RWPE2 (cell line): ENCODE data around the gene TUBGCP4.

Experiments used
- ATAC-seq: fragments of 200-7000 bp; cut with Tn5 transposase; 3 replicates; pipeline ENCODE4 v1.9.1; 2021; ENCODE audit warnings: low read depth
- DNase-seq: peaks from one replicate; pipeline ENCODE4 v3.0.0-alpha.2; 2020; ENCODE audit warnings: low spot score
- H3K27ac ChIP-seq: fragments of 450-650 bp; 2 replicates; pipeline ENCODE4 v1.5.1; 2017; ENCODE audit warnings: mild to moderate bottlenecking; ENCODE audit not compliant: poor library complexity, severe bottlenecking
- H3K27me3 ChIP-seq: fragments of 250-450 bp; sonication (Bioruptor Pico); 2 replicates; pipeline ENCODE4 v1.5.1; 2021; ENCODE audit warnings: mild to moderate bottlenecking, moderate library complexity; ENCODE audit not compliant: insufficient read depth, poor library complexity, severe bottlenecking
- H3K36me3 ChIP-seq: fragments of 250-450 bp; sonication (Bioruptor Pico); 2 replicates; pipeline ENCODE4 v1.5.1; 2020; ENCODE audit warnings: low read depth, mild to moderate bottlenecking, moderate library complexity
- H3K4me1 ChIP-seq: fragments of 250-450 bp; sonication (Bioruptor Pico); 2 replicates; pipeline ENCODE4 v1.5.1; 2021; ENCODE audit warnings: mild to moderate bottlenecking, moderate library complexity; ENCODE audit not compliant: insufficient read depth, poor library complexity, severe bottlenecking
- H3K4me3 ChIP-seq: fragments of 250-450 bp; sonication (Bioruptor Pico); 2 replicates; pipeline ENCODE4 v1.5.1; 2021; ENCODE audit warnings: mild to moderate bottlenecking, moderate library complexity; ENCODE audit not compliant: severe bottlenecking
- H3K9me3 ChIP-seq: fragments of 250-450 bp; sonication (Bioruptor Pico); 2 replicates; pipeline ENCODE4 v1.5.1; 2021; ENCODE audit warnings: mild to moderate bottlenecking, moderate library complexity; ENCODE audit not compliant: severe bottlenecking
- TF ChIP-seq, protein P1 (sequence below): fragments of 450-650 bp; IDR thresholded peaks from one replicate; pipeline ENCODE4 v1.5.1; 2017; ENCODE audit warnings: mild to moderate bottlenecking, moderate library complexity; ENCODE audit not compliant: poor library complexity, severe bottlenecking

Gene TUBGCP4

DNA sequence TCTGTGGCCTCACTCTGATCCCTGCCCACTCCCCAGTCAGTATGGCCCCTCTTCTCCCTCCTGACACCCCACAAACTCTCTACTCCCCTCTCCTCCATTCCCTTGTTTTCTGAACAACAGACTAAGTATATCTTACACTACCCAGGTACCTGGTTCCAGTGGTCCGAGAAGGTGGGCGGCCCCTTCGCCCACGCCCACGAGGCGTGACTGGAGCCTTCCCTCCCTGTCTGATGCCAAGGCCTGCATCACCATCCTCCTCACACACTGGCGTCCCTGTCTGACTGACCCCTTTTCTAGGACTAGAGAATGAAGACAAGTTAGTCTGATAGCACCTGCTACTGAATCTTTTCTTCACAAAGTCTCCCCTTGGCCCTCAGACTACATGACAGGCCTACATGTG lies 50.0 kb downstream of the TUBGCP4 start:
- no peak overlapping the region for H3K4me3 ChIP-seq
- H3K9me3 ChIP-seq = no peaks in the 10 kb centered on the region

DNA sequence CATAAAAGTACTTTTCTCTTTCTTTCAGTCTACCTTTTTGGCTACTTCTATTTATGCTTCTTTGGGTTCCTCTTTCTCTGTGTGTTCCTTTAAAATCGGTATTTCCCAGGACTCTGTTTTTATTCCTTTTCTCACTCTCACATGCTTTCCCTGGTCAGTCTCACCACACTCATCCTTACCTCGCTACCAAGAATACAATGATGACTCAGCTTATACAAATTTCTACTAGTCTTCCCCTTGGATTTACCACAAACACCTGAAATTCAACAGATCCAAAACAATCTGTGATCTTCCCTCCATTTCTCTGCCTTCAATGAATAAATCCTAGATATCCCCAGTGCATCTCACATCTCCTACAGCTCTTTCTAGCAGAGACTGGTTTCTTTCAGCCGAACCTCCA lies 52.9 kb downstream of the TUBGCP4 start:
- Histone ChIP-seq H3K36me3 (peaks cover 88% of the 10 kb centered on the region), H3K9me3 (no peaks in the 10 kb centered on the region), H3K27me3 (no peaks in the 10 kb centered on the region), H3K4me3 (no peak overlapping the region), H3K4me1 (no peaks in the 10 kb centered on the region), H3K27ac (no peak overlapping the region)
- DNase-seq = no peak
- no peak for ATAC-seq
- TF ChIP-seq, protein P1, sequence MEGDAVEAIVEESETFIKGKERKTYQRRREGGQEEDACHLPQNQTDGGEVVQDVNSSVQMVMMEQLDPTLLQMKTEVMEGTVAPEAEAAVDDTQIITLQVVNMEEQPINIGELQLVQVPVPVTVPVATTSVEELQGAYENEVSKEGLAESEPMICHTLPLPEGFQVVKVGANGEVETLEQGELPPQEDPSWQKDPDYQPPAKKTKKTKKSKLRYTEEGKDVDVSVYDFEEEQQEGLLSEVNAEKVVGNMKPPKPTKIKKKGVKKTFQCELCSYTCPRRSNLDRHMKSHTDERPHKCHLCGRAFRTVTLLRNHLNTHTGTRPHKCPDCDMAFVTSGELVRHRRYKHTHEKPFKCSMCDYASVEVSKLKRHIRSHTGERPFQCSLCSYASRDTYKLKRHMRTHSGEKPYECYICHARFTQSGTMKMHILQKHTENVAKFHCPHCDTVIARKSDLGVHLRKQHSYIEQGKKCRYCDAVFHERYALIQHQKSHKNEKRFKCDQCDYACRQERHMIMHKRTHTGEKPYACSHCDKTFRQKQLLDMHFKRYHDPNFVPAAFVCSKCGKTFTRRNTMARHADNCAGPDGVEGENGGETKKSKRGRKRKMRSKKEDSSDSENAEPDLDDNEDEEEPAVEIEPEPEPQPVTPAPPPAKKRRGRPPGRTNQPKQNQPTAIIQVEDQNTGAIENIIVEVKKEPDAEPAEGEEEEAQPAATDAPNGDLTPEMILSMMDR = no peak

More for the DNA sequence above, 50.0 kb downstream of the TUBGCP4 start:
- no peaks in the 10 kb centered on the region for H3K4me1 ChIP-seq
- no peak overlapping the region for H3K27ac ChIP-seq
- DNase-seq = no peak
- no peak; the same call in 2 of the 3 replicates for ATAC-seq
- H3K27me3 ChIP-seq = no peaks in the 10 kb centered on the region
- TF ChIP-seq, protein P1 = no peak
- H3K36me3 ChIP-seq = peaks cover 88% of the 10 kb centered on the region

DNA sequence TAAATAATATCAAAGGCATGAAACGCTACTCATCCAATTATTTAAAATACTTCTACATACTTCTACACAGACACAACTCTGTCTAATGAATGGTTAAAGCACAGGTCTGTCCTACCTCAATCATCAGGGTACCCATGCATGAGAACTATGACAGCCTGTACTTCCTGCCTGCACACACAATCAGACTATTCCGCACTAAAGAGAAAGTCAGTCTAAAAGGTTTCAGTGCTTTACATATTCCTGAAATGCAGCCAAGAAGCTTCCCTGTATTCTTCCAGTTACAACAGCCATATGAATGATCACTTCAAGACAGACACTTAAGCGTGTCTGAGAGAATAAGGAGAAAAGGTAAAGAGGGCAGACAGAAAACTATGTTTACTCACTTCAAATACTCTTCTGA lies 58.8 kb downstream of the TUBGCP4 start:
- TF ChIP-seq, protein P1 = no peak
- Histone ChIP-seq H3K36me3 (peaks cover 86% of the 10 kb centered on the region), H3K27me3 (no peaks in the 10 kb centered on the region), H3K9me3 (no peaks in the 10 kb centered on the region), H3K4me1 (no peaks in the 10 kb centered on the region), H3K4me3 (no peak overlapping the region), H3K27ac (no peak overlapping the region)
- no peak for ATAC-seq
- DNase-seq = no peak

DNA sequence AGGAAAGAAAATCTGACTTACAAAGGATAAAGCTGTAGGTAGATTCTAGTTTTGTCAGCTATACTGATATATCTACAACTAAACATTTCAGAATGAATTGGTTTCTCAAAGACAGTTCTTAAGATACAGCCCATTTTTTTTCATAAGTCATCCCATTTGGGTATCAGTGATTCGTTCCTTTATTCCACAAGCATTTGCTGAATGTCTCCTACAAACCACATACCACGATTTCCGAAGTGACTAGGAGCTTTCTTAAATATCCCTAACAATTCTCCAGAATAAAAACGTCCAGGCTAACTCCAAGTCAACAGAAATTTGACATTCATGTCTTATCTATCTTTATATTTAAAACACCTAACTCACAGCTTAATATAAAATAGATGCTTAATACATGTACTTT lies 62.3 kb downstream of the TUBGCP4 start:
- no peak overlapping the region for H3K4me3 ChIP-seq
- ATAC-seq (no peak), DNase-seq (no peak)
- TF ChIP-seq, protein P1 = no peak
- H3K9me3 ChIP-seq = no peaks in the 10 kb centered on the region
- H3K27me3 ChIP-seq = no peaks in the 10 kb centered on the region
- no peaks in the 10 kb centered on the region for H3K4me1 ChIP-seq
- H3K27ac ChIP-seq = no peak overlapping the region
- peaks cover 78% of the 10 kb centered on the region for H3K36me3 ChIP-seq

DNA sequence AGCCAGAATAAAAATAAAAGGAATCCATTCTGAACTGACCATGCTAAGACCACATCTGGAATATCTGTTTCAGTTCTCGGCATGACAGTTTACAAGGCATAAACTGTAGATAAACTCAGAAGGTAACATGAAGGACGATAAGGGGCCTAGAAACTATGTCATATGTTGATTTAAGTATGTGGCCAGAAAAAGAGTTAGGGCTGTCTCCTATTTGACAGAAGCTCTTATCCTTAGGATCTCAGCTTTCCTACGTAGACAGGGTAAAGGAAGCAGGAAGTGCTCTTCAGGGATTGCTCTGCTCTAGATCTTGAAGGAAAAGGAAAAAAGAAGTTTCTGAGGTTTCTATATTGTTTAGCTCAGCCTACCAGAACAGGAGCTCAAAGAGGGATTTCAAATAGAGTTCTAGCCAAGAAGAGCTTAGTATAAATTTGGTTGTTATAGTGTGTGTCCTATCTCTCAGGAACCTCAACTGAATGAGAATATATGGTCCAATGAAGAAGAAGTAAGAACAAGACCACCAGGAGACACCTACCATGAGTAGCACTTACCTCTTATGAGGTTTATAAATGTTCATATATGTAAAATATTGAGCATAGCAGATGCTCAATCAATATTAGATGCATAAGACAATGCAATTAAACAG lies 62.9 kb downstream of the TUBGCP4 start:
- Histone ChIP-seq H3K4me3 (no peak overlapping the region), H3K27ac (no peak overlapping the region), H3K9me3 (no peaks in the 10 kb centered on the region), H3K36me3 (peaks cover 75% of the 10 kb centered on the region), H3K4me1 (no peaks in the 10 kb centered on the region), H3K27me3 (no peaks in the 10 kb centered on the region)
- DNase-seq = no peak
- no peak for ATAC-seq
- TF ChIP-seq, protein P1 = no peak
